Stomach (tissue), 4 donors: ENCODE data around the gene ARL10.

Experiments
- CTCF ChIP-seq, 7 experiments: fragments of 450-650 bp in 4 of 7; fragments of 200-600 bp in 3 of 7; sonication (generic) in 3 of 7; IDR thresholded peaks; one replicate each; pipeline ENCODE4 v1.5.1; 2016 to 2019; ENCODE audit warnings: antibody characterized with exemption in 7 of 7, control low read depth in 2 of 7, mild to moderate bottlenecking in 1 of 7
- EP300 ChIP-seq: sonication (generic); formaldehyde crosslinking; IDR thresholded peaks from one replicate; pipeline ENCODE4 v1.6.1; 2017; ENCODE audit warnings: antibody characterized with exemption
- POLR2A ChIP-seq, 4 donors: fragments of 450-650 bp; IDR thresholded peaks; one replicate each; pipeline ENCODE4 v1.6.1; 2016; ENCODE audit warnings: antibody characterized with exemption in 4 of 4, control low read depth in 2 of 4, mild to moderate bottlenecking in 1 of 4, moderate library complexity in 1 of 4
- POLR2AphosphoS5 ChIP-seq, 3 donors: sonication (generic); formaldehyde crosslinking; IDR thresholded peaks; one replicate each; pipeline ENCODE4 v1.6.1; 2016; ENCODE audit warnings: antibody characterized with exemption in 3 of 3

GRCh38 chr5:176371621-176372539, 6.6 kb downstream of the ARL10 start:
- TF ChIP-seq CTCF (IDR thresholded peaks at IDR 0.05) (no peak), POLR2AphosphoS5 (IDR thresholded peaks at IDR 0.05) (no peak), POLR2A (IDR thresholded peaks at IDR 0.05) (no peak), EP300 (no peak)
